Progenitor cell of endocrine pancreas (in vitro differentiated cells): ENCODE measurements around the gene ERC1. TPM values are rescaled to one million over a fixed set of nuclear protein-coding genes. Genes with fewer than 3 reads are reported as not detected.
A peak's percentile ranks its signal among the peaks of the same experiment; 100 is the strongest.

Experiments used
- DNase-seq: peaks from one replicate; pipeline ENCODE4 v3.0.0; 2021; ENCODE audit warnings: low spot score; ENCODE audit not compliant: unreplicated experiment
- H3K27ac Mint-ChIP-seq: 2 replicates; pipeline ENCODE4 v1.8.0; 2021; ENCODE audit warnings: mild to moderate bottlenecking, moderate library complexity, mixed read lengths
- H3K27me3 Mint-ChIP-seq: 2 replicates; pipeline ENCODE4 v1.8.0; 2021; ENCODE audit warnings: mixed read lengths
- H3K36me3 Mint-ChIP-seq: 2 replicates; pipeline ENCODE4 v1.8.0; 2022; ENCODE audit warnings: mixed read lengths; ENCODE audit not compliant: insufficient read depth
- H3K4me1 Mint-ChIP-seq: 2 replicates; pipeline ENCODE4 v1.8.0; 2021; ENCODE audit warnings: low read depth, mixed read lengths
- H3K4me3 Mint-ChIP-seq: 2 replicates; pipeline ENCODE4 v1.8.0; 2021; ENCODE audit warnings: low read depth, mild to moderate bottlenecking, moderate library complexity, mixed read lengths
- H3K9me3 Mint-ChIP-seq: 2 replicates; pipeline ENCODE4 v1.8.0; 2021; ENCODE audit warnings: low read depth, mixed read lengths
- CTCF ChIP-seq: fragments of 200-600 bp; sonication (generic); IDR thresholded peaks from one replicate; pipeline ENCODE4 v1.5.0; 2021; ENCODE audit warnings: antibody characterized with exemption, mild to moderate bottlenecking; ENCODE audit not compliant: unreplicated experiment
- total RNA-seq: library from RNA; stranded (reverse); gene quantifications from 2 replicates; pipeline ENCODE4 v1.2.1, GENCODE V29; 2021

The ERC1 gene
- total RNA-seq, 1 donor from 2014 or later = 146 TPM

- Mint-ChIP-seq H3K27ac (no peak overlapping the region), H3K4me1 (no peaks in the 10 kb centered on the region), H3K9me3 (peaks cover 8% of the 10 kb centered on the region), H3K36me3 (peaks cover 39% of the 10 kb centered on the region), H3K27me3 (no peaks in the 10 kb centered on the region), H3K4me3 (no peak overlapping the region)
- DNase-seq = no peak
- TF ChIP-seq CTCF = no peak
Measured at GRCh38 chr12:1147821-1148220, 156.8 kb downstream of the ERC1 start.

- Mint-ChIP-seq H3K4me3 (no peak overlapping the region), H3K4me1 (peaks cover 4% of the 10 kb centered on the region), H3K36me3 (peaks cover 29% of the 10 kb centered on the region), H3K27me3 (no peaks in the 10 kb centered on the region), H3K27ac (no peak overlapping the region), H3K9me3 (peaks cover 3% of the 10 kb centered on the region)
- TF ChIP-seq CTCF = no peak
- DNase-seq = no peak
Measured at GRCh38 chr12:1157046-1157445, 166.0 kb downstream of the ERC1 start.

GRCh38 chr12:1161197-1161596 is 170.2 kb downstream of the ERC1 start:
- peaks cover 30% of the 10 kb centered on the region for H3K36me3 Mint-ChIP-seq
- H3K4me1 Mint-ChIP-seq = peaks cover 6% of the 10 kb centered on the region
- no peak for TF ChIP-seq CTCF
- peaks cover 12% of the 10 kb centered on the region for H3K9me3 Mint-ChIP-seq
- no peak for DNase-seq
- H3K27me3 Mint-ChIP-seq = no peaks in the 10 kb centered on the region
- H3K27ac Mint-ChIP-seq = no peak overlapping the region
- H3K4me3 Mint-ChIP-seq = no peak overlapping the region

- Mint-ChIP-seq H3K9me3 (peaks cover 17% of the 10 kb centered on the region), H3K27me3 (no peaks in the 10 kb centered on the region), H3K36me3 (peaks cover 36% of the 10 kb centered on the region), H3K4me3 (no peak overlapping the region), H3K4me1 (peaks cover 10% of the 10 kb centered on the region), H3K27ac (peak overlapping the region; percentile 58)
- no peak for DNase-seq
- no peak for TF ChIP-seq CTCF
Measured at GRCh38 chr12:1162081-1162760, 171.2 kb downstream of the ERC1 start.

- Mint-ChIP-seq H3K4me1 (peaks cover 23% of the 10 kb centered on the region), H3K36me3 (peaks cover 26% of the 10 kb centered on the region), H3K4me3 (no peak overlapping the region), H3K27me3 (no peaks in the 10 kb centered on the region), H3K27ac (no peak overlapping the region), H3K9me3 (peaks cover 17% of the 10 kb centered on the region)
- DNase-seq = no peak
- no peak for TF ChIP-seq CTCF
Measured at GRCh38 chr12:1167784-1168183, 176.8 kb downstream of the ERC1 start.
